OCI-LY3 (cell line): Measurements from ENCODE around the gene ROR1.

Source experiments
- H2AFZ ChIP-seq: fragments of 200-600, 300-600 bp; shearing (Covaris generic); 2 replicates; pipeline ENCODE4 v1.6.0; 2014; ENCODE audit warnings: antibody characterized with exemption, low read depth, low read length
- H3K27ac ChIP-seq: fragments of 200-600, 300-600 bp; sonication (generic); 2 replicates; pipeline ENCODE4 v1.5.1; 2014; ENCODE audit warnings: mild to moderate bottlenecking, low read length, moderate library complexity, mixed read lengths
- H3K27me3 ChIP-seq: fragments of 200-600, 300-600 bp; sonication (generic); 2 replicates; pipeline ENCODE4 v1.6.1; 2014; ENCODE audit warnings: low read depth, low read length, mixed read lengths
- H3K36me3 ChIP-seq: fragments of 200-600, 300-600 bp; sonication (generic); replicated peaks from 2 replicates; pipeline ENCODE3; 2014; ENCODE audit warnings: low read depth, low read length, mixed read lengths
- H3K4me1 ChIP-seq: fragments of 300-600, 200-600 bp; sonication (generic); 2 replicates; pipeline ENCODE4 v1.6.1; 2014; ENCODE audit warnings: low read length, mixed read lengths
- H3K4me2 ChIP-seq: fragments of 200-600, 300-600 bp; sonication (generic); 2 replicates; pipeline ENCODE4 v1.6.1; 2014; ENCODE audit warnings: low read length, mixed read lengths
- H3K4me3 ChIP-seq: fragments of 300-600, 200-600 bp; sonication (generic); 2 replicates; pipeline ENCODE4 v1.5.1; 2014; ENCODE audit warnings: antibody characterized with exemption, mild to moderate bottlenecking, low read length, moderate library complexity
- H3K79me2 ChIP-seq: fragments of 300-600, 200-600 bp; shearing (Covaris generic); 2 replicates; pipeline ENCODE4 v1.6.1; 2014; ENCODE audit warnings: mild to moderate bottlenecking, low read length, mixed read lengths
- H3K9ac ChIP-seq: fragments of 300-600, 200-600 bp; shearing (Covaris generic); 2 replicates; pipeline ENCODE4 v1.6.0; 2014; ENCODE audit warnings: mild to moderate bottlenecking, low read length, moderate library complexity
- H3K9me3 ChIP-seq: fragments of 200-600, 300-600 bp; shearing (Covaris generic); 2 replicates; pipeline ENCODE4 v1.6.1; 2014; ENCODE audit warnings: low read length, mixed read lengths; ENCODE audit not compliant: insufficient read depth
- H4K20me1 ChIP-seq: fragments of 200-600, 300-600 bp; sonication (generic); 2 replicates; pipeline ENCODE4 v1.6.1; 2016; ENCODE audit warnings: low read length, mixed read lengths; ENCODE audit not compliant: insufficient read depth
- CTCF ChIP-seq: fragments of 200-600, 300-600 bp; sonication (generic); IDR thresholded peaks from 2 replicates; pipeline ENCODE4 v1.5.1; 2014; ENCODE audit warnings: antibody characterized with exemption, low read length, low read depth
- EZH2phosphoT487 ChIP-seq: fragments of 200-600 bp; shearing (Covaris generic); IDR thresholded peaks from 2 replicates; pipeline ENCODE4 v1.6.1; 2018; ENCODE audit warnings: antibody characterized with exemption, mixed run types, low read depth

The ROR1 gene

DNA sequence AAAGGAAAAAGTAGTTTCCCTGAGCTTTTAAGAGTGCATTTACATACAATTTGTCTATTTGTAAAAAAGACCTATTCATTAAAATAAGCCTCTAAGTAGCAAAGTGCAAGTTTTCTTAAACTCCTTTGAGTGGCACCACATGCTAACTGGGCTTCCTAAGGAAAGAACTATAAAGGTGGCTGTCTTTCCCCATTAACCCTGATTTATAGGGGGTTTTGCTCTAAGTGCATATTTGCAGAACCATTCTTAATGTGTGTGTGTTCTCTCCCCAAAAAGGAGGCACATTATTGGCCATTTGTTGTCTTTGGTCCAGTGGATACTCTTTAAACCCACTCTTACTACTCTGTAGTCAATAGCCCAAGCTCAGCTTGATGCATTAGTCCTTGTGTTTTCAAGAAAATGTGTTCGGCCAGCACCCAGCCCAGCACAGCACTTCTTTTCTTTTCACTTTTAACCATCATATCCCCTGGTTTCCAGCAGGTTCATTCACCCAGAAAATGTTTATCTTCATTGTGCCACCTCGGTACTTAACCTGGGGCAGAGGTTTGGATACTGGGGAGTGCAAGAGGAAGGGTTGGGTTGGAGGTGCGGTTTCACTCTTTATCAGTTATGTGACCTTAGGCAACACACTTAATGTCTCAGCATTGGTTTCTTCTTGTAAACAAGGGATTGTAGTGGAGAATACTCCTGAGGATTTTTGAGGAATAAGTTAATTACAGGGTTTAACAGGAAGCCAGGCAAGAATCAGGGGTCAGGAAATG, 267.7 kb downstream of the ROR1 start:
- Histone ChIP-seq H4K20me1 (no peaks in the 10 kb centered on the region), H3K4me2 (no peak overlapping the region), H3K4me3 (no peak overlapping the region), H3K36me3 (no peaks in the 10 kb centered on the region), H3K27ac (no peak overlapping the region), H3K9ac (no peak overlapping the region), H3K4me1 (no peaks in the 10 kb centered on the region), H2AFZ (no peak overlapping the region), H3K79me2 (no peaks in the 10 kb centered on the region), H3K27me3 (no peaks in the 10 kb centered on the region), H3K9me3 (no peaks in the 10 kb centered on the region)
- no peak for TF ChIP-seq CTCF
- TF ChIP-seq EZH2phosphoT487 = no peak

DNA sequence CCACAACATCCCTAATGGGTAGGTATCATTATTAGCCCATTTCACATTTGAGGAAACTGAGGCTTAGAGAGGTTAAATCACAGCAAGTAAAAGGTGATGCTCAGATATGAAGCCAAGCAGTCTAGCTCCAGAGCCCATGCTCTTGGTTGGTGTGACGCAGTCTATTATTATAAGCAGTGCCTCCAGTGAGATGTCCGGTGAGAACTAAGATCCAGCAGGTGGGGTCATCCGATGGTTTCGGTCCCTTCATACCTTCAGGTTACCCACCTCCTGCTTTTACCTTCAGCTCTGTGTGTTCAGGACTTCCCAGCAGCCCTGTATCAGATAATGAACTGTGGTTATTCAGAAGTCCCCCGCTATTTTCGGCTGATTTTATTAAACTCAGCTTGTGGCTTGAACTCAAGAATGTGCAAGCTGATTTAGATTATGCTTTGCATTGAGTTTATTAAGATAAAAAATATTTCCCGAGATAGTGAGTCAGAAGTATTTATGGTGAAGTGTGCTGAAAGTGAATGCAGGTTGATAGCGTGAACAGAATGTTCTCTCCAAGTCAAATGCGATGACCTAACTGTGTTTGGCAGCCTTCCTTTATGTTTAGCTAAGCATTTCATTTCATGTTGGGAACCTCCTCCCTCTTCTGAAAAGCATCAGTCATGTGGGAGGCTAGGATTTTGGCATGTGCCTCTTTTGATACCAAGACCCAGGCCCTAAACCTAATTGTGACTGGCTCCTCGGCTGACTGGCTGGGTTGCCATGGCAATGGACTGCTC, 268.7 kb downstream of the ROR1 start:
- Histone ChIP-seq H3K4me2 (no peak overlapping the region), H4K20me1 (no peaks in the 10 kb centered on the region), H3K9me3 (no peaks in the 10 kb centered on the region), H3K36me3 (no peaks in the 10 kb centered on the region), H3K4me3 (no peak overlapping the region), H3K4me1 (no peaks in the 10 kb centered on the region), H3K9ac (no peak overlapping the region), H3K27ac (no peak overlapping the region), H2AFZ (no peak overlapping the region), H3K27me3 (no peaks in the 10 kb centered on the region), H3K79me2 (no peaks in the 10 kb centered on the region)
- TF ChIP-seq EZH2phosphoT487 (no peak), CTCF (no peak)

- Histone ChIP-seq H3K27me3 (no peaks in the 10 kb centered on the region), H3K4me2 (no peak overlapping the region), H3K4me3 (no peak overlapping the region), H3K9me3 (no peaks in the 10 kb centered on the region), H3K4me1 (no peaks in the 10 kb centered on the region), H3K9ac (no peak overlapping the region), H2AFZ (no peak overlapping the region), H4K20me1 (no peaks in the 10 kb centered on the region), H3K36me3 (no peaks in the 10 kb centered on the region), H3K79me2 (no peaks in the 10 kb centered on the region), H3K27ac (no peak overlapping the region)
- TF ChIP-seq CTCF = no peak
- TF ChIP-seq EZH2phosphoT487 = no peak
Measured at GRCh38 chr1:64043288-64043687, 269.5 kb downstream of the ROR1 start.

DNA sequence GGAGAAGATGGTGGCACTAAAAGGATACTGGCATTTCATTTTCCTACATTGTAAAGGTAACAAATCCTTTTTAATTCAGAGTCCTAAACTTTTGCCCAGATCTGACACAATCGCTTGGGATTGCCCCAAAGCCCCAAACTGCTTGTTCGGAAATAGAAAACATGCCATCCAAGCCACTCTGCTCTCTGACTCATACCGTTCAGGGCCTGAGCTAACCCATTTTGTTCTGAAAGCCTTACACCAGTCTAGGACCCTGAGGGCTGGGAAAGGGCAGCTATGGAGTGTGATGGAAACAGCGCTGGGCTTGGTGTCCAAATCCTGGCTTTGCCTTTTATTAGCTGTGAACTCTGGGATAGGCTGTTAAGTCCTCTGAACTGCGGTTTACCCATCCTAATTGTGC, 270.2 kb downstream of the ROR1 start:
- H3K27me3 ChIP-seq = no peaks in the 10 kb centered on the region
- no peaks in the 10 kb centered on the region for H3K36me3 ChIP-seq
- no peak overlapping the region for H3K4me3 ChIP-seq
- no peaks in the 10 kb centered on the region for H4K20me1 ChIP-seq
- no peak overlapping the region for H3K9ac ChIP-seq
- H3K9me3 ChIP-seq = no peaks in the 10 kb centered on the region
- no peaks in the 10 kb centered on the region for H3K79me2 ChIP-seq
- H3K4me2 ChIP-seq = no peak overlapping the region
- H2AFZ ChIP-seq = no peak overlapping the region
- H3K4me1 ChIP-seq = no peaks in the 10 kb centered on the region
- no peak overlapping the region for H3K27ac ChIP-seq
- TF ChIP-seq CTCF (no peak), EZH2phosphoT487 (no peak)
